Endothelial cell of umbilical vein (primary cell): ENCODE measurements around the gene MIA2. TPM values are rescaled to one million over a fixed set of nuclear protein-coding genes. Genes with fewer than 3 reads are reported as not detected.

ENCODE experiments used
- BruUV-seq: library from RNA; stranded (reverse); fragments of 400-500 nt; replicated peaks from 2 replicates; lab custom pipeline; 2021; lab: Mats Ljungman, UMichigan
- CTCF ChIA-PET: fragments of 300-600, 350-600 bp; sonication (Branson Sonifier 250); formaldehyde crosslinking; loops from one replicate; lab custom pipeline; 2021; ENCODE audit warnings: antibody characterized with exemption, inconsistent platforms; lab: Charles Lee
- POLR2A ChIA-PET: fragments of 300-600, 350-600 bp; sonication (Branson Sonifier 250); formaldehyde crosslinking; loops from one replicate; lab custom pipeline; 2021; ENCODE audit warnings: antibody characterized with exemption, inconsistent platforms; lab: Charles Lee
- DNase-seq: peaks from one replicate; pipeline ENCODE4 v3.0.0-alpha.2; 2011; ENCODE audit warnings: low read depth, low spot score
- FAIRE-seq: peaks from 2 replicates; lab custom pipeline; 2011; peaks lifted over from hg19 to GRCh38; lab: Jason Lieb, UNC
- H2AFZ ChIP-seq: 2 replicates; pipeline ENCODE4 v1.6.0; 2012; ENCODE audit warnings: low read depth, low read length, control low read depth, inconsistent platforms
- H3K27ac ChIP-seq: 2 replicates; pipeline ENCODE4 v1.5.1; 2011; ENCODE audit warnings: low read depth, mild to moderate bottlenecking, control low read depth, low read length, moderate library complexity; ENCODE audit not compliant: insufficient read depth
- H3K27me3 ChIP-seq, 2 experiments: 2 replicates each; pipeline versions ENCODE4 v1.6.0 to v1.6.1; 2011; ENCODE audit warnings: low read length in 2 of 2, mixed read lengths in 1 of 2; ENCODE audit not compliant: control insufficient read depth in 2 of 2, insufficient read depth in 2 of 2
- H3K36me3 ChIP-seq, 2 experiments: 2 replicates in 1 of 2; 3 replicates in 1 of 2; pipeline ENCODE4 v1.5.1; 2011; ENCODE audit warnings: low read length in 2 of 2, mild to moderate bottlenecking in 1 of 2, moderate library complexity in 1 of 2; ENCODE audit not compliant: control insufficient read depth in 2 of 2, insufficient read depth in 2 of 2; ENCODE audit errors: extremely low read depth in 1 of 2
- H3K4me1 ChIP-seq: 3 replicates; pipeline ENCODE4 v1.5.1; 2011; ENCODE audit warnings: mild to moderate bottlenecking, low read length; ENCODE audit not compliant: control insufficient read depth, insufficient read depth; ENCODE audit errors: extremely low read depth
- H3K4me2 ChIP-seq: 2 replicates; pipeline ENCODE4 v1.6.1; 2011; ENCODE audit warnings: low read length, control low read depth, mixed read lengths; ENCODE audit not compliant: insufficient read depth
- H3K4me3 ChIP-seq, 3 experiments: fragments of 200-600 bp in 1 of 3; sonication (generic), shearing (Covaris generic) in 1 of 3; replicated peaks in 1 of 3; 2 replicates each; pipeline ENCODE4 v1.5.1; 2011 to 2016; ENCODE audit warnings: control low read depth in 3 of 3, low read length in 3 of 3, mild to moderate bottlenecking in 2 of 3, inconsistent platforms in 1 of 3, low read depth in 1 of 3, moderate library complexity in 1 of 3; ENCODE audit not compliant: insufficient read depth in 1 of 3
- H3K79me2 ChIP-seq: 2 replicates; pipeline ENCODE4 v1.6.0; 2012; ENCODE audit warnings: low read length, inconsistent platforms; ENCODE audit not compliant: control insufficient read depth, insufficient read depth
- H3K9ac ChIP-seq: replicated peaks from 2 replicates; pipeline ENCODE3; 2011; ENCODE audit warnings: low read length, control low read depth; ENCODE audit not compliant: insufficient read depth; ENCODE audit errors: extremely low read depth
- H3K9me1 ChIP-seq: replicated peaks from 3 replicates; pipeline ENCODE4 v1.6.0; 2011; ENCODE audit warnings: mild to moderate bottlenecking, low read length; ENCODE audit not compliant: control insufficient read depth, insufficient read depth; ENCODE audit errors: extremely low read depth
- H3K9me3 ChIP-seq: replicated peaks from 2 replicates; pipeline ENCODE4 v1.5.1; 2012; ENCODE audit warnings: low read length, inconsistent platforms; ENCODE audit not compliant: control insufficient read depth, insufficient read depth
- H4K20me1 ChIP-seq: replicated peaks from 2 replicates; pipeline ENCODE3; 2011; ENCODE audit warnings: mild to moderate bottlenecking, low read length; ENCODE audit not compliant: control insufficient read depth, insufficient read depth; ENCODE audit errors: extremely low read depth
- EZH2 ChIP-seq: IDR thresholded peaks from 2 replicates; pipeline ENCODE4 v1.6.1; 2012; ENCODE audit warnings: borderline replicate concordance, low read depth, mild to moderate bottlenecking, moderate library complexity, low read length, inconsistent platforms; ENCODE audit not compliant: severe bottlenecking
- FOS ChIP-seq: IDR thresholded peaks from 2 replicates; pipeline ENCODE4 v1.6.1; 2011; ENCODE audit warnings: mild to moderate bottlenecking, low read length, moderate library complexity, borderline replicate concordance; ENCODE audit not compliant: insufficient read depth
- GATA2 ChIP-seq: IDR thresholded peaks from 2 replicates; pipeline ENCODE4 v1.7.0; 2011; ENCODE audit warnings: low read depth, mild to moderate bottlenecking, moderate library complexity, mixed read lengths, low read length; ENCODE audit not compliant: insufficient read length, insufficient read depth
- JUN ChIP-seq: IDR thresholded peaks from 2 replicates; pipeline ENCODE4 v1.6.1; 2011; ENCODE audit warnings: borderline replicate concordance, low read depth; ENCODE audit not compliant: insufficient read length, insufficient read depth
- MYC ChIP-seq: IDR thresholded peaks from one replicate; pipeline ENCODE4 v1.6.1; 2011; ENCODE audit warnings: mild to moderate bottlenecking, low read depth, low read length
- POLR2A ChIP-seq: IDR thresholded peaks from 2 replicates; pipeline ENCODE4 v1.6.1; 2012; ENCODE audit warnings: low read depth, mild to moderate bottlenecking, control low read depth, low read length
- POLR2AphosphoS5 ChIP-seq: IDR thresholded peaks from 2 replicates; pipeline ENCODE4 v1.6.1; 2012; ENCODE audit warnings: low read depth, mild to moderate bottlenecking, control low read depth, low read length, moderate library complexity; ENCODE audit not compliant: insufficient read depth
- dilution Hi-C: fragments of 300-500 bp; cut with MboI; formaldehyde crosslinking; loops from one replicate; pipeline ENCODE4 v1.15.0; 2019; ENCODE audit warnings: low sequenced_read_pairs; ENCODE audit not compliant: extremely low pct_ligation_motif_present
- intact Hi-C: fragments of 100-400 bp; cut with micrococcal nuclease; formaldehyde crosslinking; loops from one replicate; pipeline ENCODE4 v1.10.0; 2022
- polyA plus RNA-seq, 4 experiments: library from polyadenylated mRNA; depleted of rRNA in 3 of 4; stranded (reverse) in 3 of 4; unstranded in 1 of 4; fragments of >200 nt; gene quantifications; 2 replicates each; pipeline versions ENCODE4 v1.2.1 to v1.2.3, GENCODE V29; 2011 to 2012; ENCODE audit warnings: missing spikeins in 1 of 4
- total RNA-seq: library from RNA; stranded (reverse); gene quantifications from 2 replicates; pipeline ENCODE4 v1.2.3, GENCODE V29; 2021
- TF ChIP-seq, protein P1 (sequence below), 2 donors: IDR thresholded peaks; 1 replicate in 1 of 2; 2 replicates in 1 of 2; pipeline ENCODE4 v1.5.1; 2011; ENCODE audit warnings: low read length in 2 of 2, mild to moderate bottlenecking in 2 of 2, moderate library complexity in 2 of 2, control low read depth in 1 of 2, inconsistent platforms in 1 of 2, low read depth in 1 of 2; ENCODE audit not compliant: insufficient read depth in 1 of 2; ENCODE audit errors: extremely low read depth in 1 of 2
- TF ChIP-seq, protein P2 (sequence below): IDR thresholded peaks from 2 replicates; pipeline ENCODE4 v1.6.1; 2011; ENCODE audit not compliant: insufficient read depth, insufficient read length

Gene MIA2
- total and polyA plus RNA-seq, 2 donors (not counting 3 experiments of a cell fraction or from before 2014, with no cell fraction given) = 9.4 to 14.9 TPM

DNA sequence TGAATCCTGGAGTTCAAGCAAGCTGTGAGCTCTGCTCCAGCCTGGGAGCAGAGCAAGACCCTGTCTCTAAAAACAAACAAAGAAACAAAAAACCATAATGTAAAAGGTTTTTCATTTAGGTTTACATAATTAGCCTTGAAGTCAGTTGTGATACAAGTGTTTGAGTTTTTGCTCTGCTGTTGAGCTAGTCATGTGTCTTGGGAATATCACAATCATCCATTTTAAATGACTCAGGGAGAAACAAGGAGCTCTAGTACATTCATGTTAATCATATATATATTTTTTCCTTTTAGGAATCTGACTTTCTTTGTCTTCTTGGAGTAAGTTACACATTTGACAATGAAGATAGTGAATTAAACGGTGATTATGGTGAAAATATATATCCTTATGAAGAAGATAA, 12.9 kb downstream of the MIA2 start:
- Histone ChIP-seq H3K4me2 (no peak overlapping the region), H4K20me1 (no peaks in the 10 kb centered on the region), H3K9me1 (no peaks in the 10 kb centered on the region), H3K9me3 (no peaks in the 10 kb centered on the region), H3K79me2 (no peaks in the 10 kb centered on the region), H3K36me3 (no peaks in the 10 kb centered on the region), H3K4me1 (no peaks in the 10 kb centered on the region), H3K9ac (no peak overlapping the region), H2AFZ (no peak overlapping the region), H3K27me3 (no peaks in the 10 kb centered on the region), H3K4me3 (no peak overlapping the region), H3K27ac (no peak overlapping the region)
- intact Hi-C loops = no loop called here
- dilution Hi-C loops = no loop called here
- CTCF ChIA-PET = interaction anchor here (1.5 to 1.8 kb wide), 2 partner anchors 14 to 18 kb away, joined by 6 read pairs; no protein-coding TSS in a partner anchor
- DNase-seq (no peak), FAIRE-seq (no peak)
- no TSS peak for BruUV-seq
- TF ChIP-seq POLR2A (no peak), MYC (no peak), GATA2 (no peak), JUN (no peak), FOS (no peak), POLR2AphosphoS5 (no peak), EZH2 (no peak)
- TF ChIP-seq, protein P1, sequence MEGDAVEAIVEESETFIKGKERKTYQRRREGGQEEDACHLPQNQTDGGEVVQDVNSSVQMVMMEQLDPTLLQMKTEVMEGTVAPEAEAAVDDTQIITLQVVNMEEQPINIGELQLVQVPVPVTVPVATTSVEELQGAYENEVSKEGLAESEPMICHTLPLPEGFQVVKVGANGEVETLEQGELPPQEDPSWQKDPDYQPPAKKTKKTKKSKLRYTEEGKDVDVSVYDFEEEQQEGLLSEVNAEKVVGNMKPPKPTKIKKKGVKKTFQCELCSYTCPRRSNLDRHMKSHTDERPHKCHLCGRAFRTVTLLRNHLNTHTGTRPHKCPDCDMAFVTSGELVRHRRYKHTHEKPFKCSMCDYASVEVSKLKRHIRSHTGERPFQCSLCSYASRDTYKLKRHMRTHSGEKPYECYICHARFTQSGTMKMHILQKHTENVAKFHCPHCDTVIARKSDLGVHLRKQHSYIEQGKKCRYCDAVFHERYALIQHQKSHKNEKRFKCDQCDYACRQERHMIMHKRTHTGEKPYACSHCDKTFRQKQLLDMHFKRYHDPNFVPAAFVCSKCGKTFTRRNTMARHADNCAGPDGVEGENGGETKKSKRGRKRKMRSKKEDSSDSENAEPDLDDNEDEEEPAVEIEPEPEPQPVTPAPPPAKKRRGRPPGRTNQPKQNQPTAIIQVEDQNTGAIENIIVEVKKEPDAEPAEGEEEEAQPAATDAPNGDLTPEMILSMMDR (IDR thresholded peaks at IDR 0.05; ENCODE audit: extremely low read depth in 1 of 2, insufficient read depth in 1 of 2, low read depth in 1 of 2, low read length in 2 of 2) = no peak
- TF ChIP-seq, protein P2, sequence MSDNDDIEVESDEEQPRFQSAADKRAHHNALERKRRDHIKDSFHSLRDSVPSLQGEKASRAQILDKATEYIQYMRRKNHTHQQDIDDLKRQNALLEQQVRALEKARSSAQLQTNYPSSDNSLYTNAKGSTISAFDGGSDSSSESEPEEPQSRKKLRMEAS = no peak
- POLR2A ChIA-PET = no interaction called here
